PC-3 (cell line): ENCODE data around the gene PAN3. TPM values are rescaled to one million over a fixed set of nuclear protein-coding genes. Genes with fewer than 3 reads are reported as not detected.

Experiments
- ATAC-seq: fragments of 200-7000 bp; cut with Tn5 transposase; 2 replicates; pipeline ENCODE4 v1.9.1; 2020; ENCODE audit warnings: mild to moderate bottlenecking, moderate library complexity
- BruUV-seq: library from RNA; stranded (reverse); fragments of 400-500 nt; replicated peaks from 2 replicates; lab custom pipeline; 2021; lab: Mats Ljungman, UMichigan
- CTCF ChIA-PET: fragments of 300-600 bp; sonication (Branson Sonifier 250); formaldehyde crosslinking; loops from one replicate; lab custom pipeline; 2022; ENCODE audit warnings: antibody characterized with exemption; lab: Charles Lee
- POLR2A ChIA-PET: fragments of 300-600 bp; sonication (Branson Sonifier 250); formaldehyde crosslinking; loops from one replicate; lab custom pipeline; 2022; ENCODE audit warnings: antibody characterized with exemption; ENCODE audit not compliant: unreplicated experiment; lab: Charles Lee
- DNase-seq: peaks from one replicate; pipeline ENCODE4 v3.0.0-alpha.2; 2015
- H2AFZ ChIP-seq: fragments of 300-600 bp; sonication (generic); 2 replicates; pipeline ENCODE4 v1.6.0; 2016; ENCODE audit warnings: antibody characterized with exemption, low read length
- H3F3A ChIP-seq: fragments of 300-600 bp; sonication (generic); one replicate; pipeline ENCODE4 v1.6.0; 2017; ENCODE audit warnings: antibody characterized with exemption, low read length, control low read depth, mild to moderate bottlenecking; ENCODE audit not compliant: unreplicated experiment
- H3K27ac ChIP-seq: fragments of 300-600 bp; sonication (generic); 2 replicates; pipeline ENCODE4 v1.5.1; 2016; ENCODE audit warnings: mild to moderate bottlenecking, low read length
- H3K27me3 ChIP-seq: fragments of 300-600 bp; sonication (generic); 2 replicates; pipeline ENCODE4 v1.6.1; 2016; ENCODE audit warnings: low read length, mixed read lengths
- H3K36me3 ChIP-seq: fragments of 300-600 bp; sonication (generic); 2 replicates; pipeline ENCODE4 v1.6.1; 2016; ENCODE audit warnings: low read depth, mixed run types, low read length, mixed read lengths
- H3K4me1 ChIP-seq: fragments of 300-600 bp; sonication (generic); 2 replicates; pipeline ENCODE4 v1.5.1; 2016; ENCODE audit warnings: low read length; ENCODE audit not compliant: insufficient read depth
- H3K4me2 ChIP-seq: fragments of 300-600 bp; sonication (generic); 2 replicates; pipeline ENCODE4 v1.6.0; 2016; ENCODE audit warnings: low read length
- H3K4me3 ChIP-seq: fragments of 300-600 bp; sonication (generic); 2 replicates; pipeline ENCODE4 v1.5.1; 2016; ENCODE audit warnings: mild to moderate bottlenecking, low read length, mixed read lengths
- H3K79me2 ChIP-seq: fragments of 300-600 bp; sonication (generic); 2 replicates; pipeline ENCODE4 v1.6.1; 2017; ENCODE audit warnings: low read length, mixed read lengths
- H3K9ac ChIP-seq: fragments of 300-600 bp; sonication (generic); 2 replicates; pipeline ENCODE4 v1.6.0; 2016; ENCODE audit warnings: mild to moderate bottlenecking, low read length
- H3K9me2 ChIP-seq: fragments of 300-600 bp; sonication (generic); replicated peaks from 2 replicates; pipeline ENCODE4 v1.6.1; 2016; ENCODE audit warnings: mixed run types, low read length, mixed read lengths
- H3K9me3 ChIP-seq: fragments of 300-600 bp; sonication (generic); 2 replicates; pipeline ENCODE4 v1.6.1; 2016; ENCODE audit warnings: low read length, mixed read lengths
- H4K20me1 ChIP-seq: fragments of 300-600 bp; sonication (generic); 2 replicates; pipeline ENCODE4 v1.6.1; 2016; ENCODE audit warnings: low read length, mixed read lengths
- EZH2 ChIP-seq: fragments of 300-600 bp; sonication (generic); IDR thresholded peaks from one replicate; pipeline ENCODE4 v1.6.1; 2017; ENCODE audit warnings: antibody characterized with exemption, mild to moderate bottlenecking, low read length; ENCODE audit not compliant: unreplicated experiment
- EZH2phosphoT487 ChIP-seq: fragments of 300-600 bp; sonication (generic); IDR thresholded peaks from 2 replicates; pipeline ENCODE4 v1.6.1; 2018; ENCODE audit warnings: mild to moderate bottlenecking, antibody characterized with exemption, low read length, borderline replicate concordance
- intact Hi-C: fragments of 100-400 bp; cut with micrococcal nuclease; formaldehyde crosslinking; loops from 2 replicates; pipeline ENCODE4 v1.9.0; 2023
- total RNA-seq: library from RNA; depleted of rRNA; stranded (reverse); fragments of >200 nt; gene quantifications from 2 replicates; pipeline ENCODE4 v1.2.3, GENCODE V29; 2014
- TF ChIP-seq, protein P1 (sequence below): fragments of 300-600 bp; sonication (generic); conservative IDR thresholded peaks from 2 replicates; pipeline ENCODE4 v1.5.1; 2017; ENCODE audit warnings: antibody characterized with exemption, low read depth, mild to moderate bottlenecking, low read length

The PAN3 gene
- total RNA-seq, 1 experiment from 2014 or later, result 14.6 TPM

DNA sequence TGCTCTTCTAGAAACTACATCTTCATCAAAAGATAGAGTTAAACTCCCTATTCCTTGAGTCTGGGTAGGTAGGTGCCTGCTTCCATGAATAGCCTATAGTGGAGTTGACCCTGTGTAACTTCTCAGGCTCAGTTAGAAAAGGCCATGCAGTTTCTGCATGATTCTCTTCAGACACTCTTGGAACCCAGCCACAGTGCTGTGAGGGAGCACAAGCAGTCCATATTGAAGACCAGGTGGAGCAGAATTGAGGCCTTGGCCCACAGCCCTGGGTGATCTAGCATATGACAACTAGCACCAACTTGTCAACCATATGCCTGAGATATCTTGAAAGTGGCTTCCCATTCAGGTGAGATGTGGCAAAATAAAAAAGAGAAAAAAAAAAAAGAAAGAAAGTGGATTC lies 10.3 kb upstream of the PAN3 start:
- no TSS peak for BruUV-seq
- H3K36me3 ChIP-seq, result no peaks in the 10 kb centered on the region
- ChIA-PET POLR2A (no interaction called here), CTCF (no interaction called here)
- no peaks in the 10 kb centered on the region for H3K9me2 ChIP-seq
- no peak overlapping the region for H3K4me2 ChIP-seq
- no peak overlapping the region for H2AFZ ChIP-seq
- no peak overlapping the region for H3K9ac ChIP-seq
- ATAC-seq, result no peak
- H3K79me2 ChIP-seq, result no peaks in the 10 kb centered on the region
- no peaks in the 10 kb centered on the region for H3F3A ChIP-seq
- H3K27ac ChIP-seq, result no peak overlapping the region
- H4K20me1 ChIP-seq, result no peaks in the 10 kb centered on the region
- TF ChIP-seq EZH2, result no peak
- H3K9me3 ChIP-seq, result no peaks in the 10 kb centered on the region
- H3K27me3 ChIP-seq, result no peaks in the 10 kb centered on the region
- no peak overlapping the region for H3K4me3 ChIP-seq
- intact Hi-C loops, result no loop called here
- no peaks in the 10 kb centered on the region for H3K4me1 ChIP-seq
- no peak for DNase-seq

DNA sequence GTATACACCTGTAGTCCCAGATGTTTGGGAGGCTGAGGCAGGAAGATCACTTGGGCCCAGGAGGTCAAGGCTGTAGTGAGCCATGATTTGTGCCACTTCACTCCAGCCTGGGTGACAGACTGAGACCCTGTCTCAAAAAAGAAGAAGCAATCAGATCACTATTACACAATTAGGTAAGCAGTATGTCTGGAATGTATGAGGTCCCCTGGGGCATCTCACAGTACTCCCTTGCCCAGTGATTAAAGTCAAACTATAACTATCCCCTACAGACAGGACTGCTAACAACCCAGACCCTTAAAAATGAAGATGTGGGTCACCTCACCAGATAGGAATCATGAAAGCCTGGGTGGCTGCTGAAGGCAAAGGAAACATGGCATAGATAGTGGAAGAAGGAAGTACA lies 9.4 kb upstream of the PAN3 start:
- no peak for ATAC-seq
- no peak for DNase-seq
- BruUV-seq, result no TSS peak
- Histone ChIP-seq H4K20me1 (no peaks in the 10 kb centered on the region), H3K9me3 (no peaks in the 10 kb centered on the region), H3K4me1 (no peaks in the 10 kb centered on the region), H3F3A (no peaks in the 10 kb centered on the region), H3K9me2 (no peaks in the 10 kb centered on the region), H3K36me3 (no peaks in the 10 kb centered on the region), H3K4me2 (no peak overlapping the region), H3K4me3 (no peak overlapping the region), H2AFZ (no peak overlapping the region), H3K79me2 (no peaks in the 10 kb centered on the region), H3K27me3 (no peaks in the 10 kb centered on the region), H3K9ac (no peak overlapping the region), H3K27ac (no peak overlapping the region)
- CTCF ChIA-PET, result no interaction called here
- POLR2A ChIA-PET, result no interaction called here
- TF ChIP-seq EZH2phosphoT487 (no peak), EZH2 (no peak)
- TF ChIP-seq, protein P1, sequence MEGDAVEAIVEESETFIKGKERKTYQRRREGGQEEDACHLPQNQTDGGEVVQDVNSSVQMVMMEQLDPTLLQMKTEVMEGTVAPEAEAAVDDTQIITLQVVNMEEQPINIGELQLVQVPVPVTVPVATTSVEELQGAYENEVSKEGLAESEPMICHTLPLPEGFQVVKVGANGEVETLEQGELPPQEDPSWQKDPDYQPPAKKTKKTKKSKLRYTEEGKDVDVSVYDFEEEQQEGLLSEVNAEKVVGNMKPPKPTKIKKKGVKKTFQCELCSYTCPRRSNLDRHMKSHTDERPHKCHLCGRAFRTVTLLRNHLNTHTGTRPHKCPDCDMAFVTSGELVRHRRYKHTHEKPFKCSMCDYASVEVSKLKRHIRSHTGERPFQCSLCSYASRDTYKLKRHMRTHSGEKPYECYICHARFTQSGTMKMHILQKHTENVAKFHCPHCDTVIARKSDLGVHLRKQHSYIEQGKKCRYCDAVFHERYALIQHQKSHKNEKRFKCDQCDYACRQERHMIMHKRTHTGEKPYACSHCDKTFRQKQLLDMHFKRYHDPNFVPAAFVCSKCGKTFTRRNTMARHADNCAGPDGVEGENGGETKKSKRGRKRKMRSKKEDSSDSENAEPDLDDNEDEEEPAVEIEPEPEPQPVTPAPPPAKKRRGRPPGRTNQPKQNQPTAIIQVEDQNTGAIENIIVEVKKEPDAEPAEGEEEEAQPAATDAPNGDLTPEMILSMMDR, result no peak
- intact Hi-C loops, result no loop called here

DNA sequence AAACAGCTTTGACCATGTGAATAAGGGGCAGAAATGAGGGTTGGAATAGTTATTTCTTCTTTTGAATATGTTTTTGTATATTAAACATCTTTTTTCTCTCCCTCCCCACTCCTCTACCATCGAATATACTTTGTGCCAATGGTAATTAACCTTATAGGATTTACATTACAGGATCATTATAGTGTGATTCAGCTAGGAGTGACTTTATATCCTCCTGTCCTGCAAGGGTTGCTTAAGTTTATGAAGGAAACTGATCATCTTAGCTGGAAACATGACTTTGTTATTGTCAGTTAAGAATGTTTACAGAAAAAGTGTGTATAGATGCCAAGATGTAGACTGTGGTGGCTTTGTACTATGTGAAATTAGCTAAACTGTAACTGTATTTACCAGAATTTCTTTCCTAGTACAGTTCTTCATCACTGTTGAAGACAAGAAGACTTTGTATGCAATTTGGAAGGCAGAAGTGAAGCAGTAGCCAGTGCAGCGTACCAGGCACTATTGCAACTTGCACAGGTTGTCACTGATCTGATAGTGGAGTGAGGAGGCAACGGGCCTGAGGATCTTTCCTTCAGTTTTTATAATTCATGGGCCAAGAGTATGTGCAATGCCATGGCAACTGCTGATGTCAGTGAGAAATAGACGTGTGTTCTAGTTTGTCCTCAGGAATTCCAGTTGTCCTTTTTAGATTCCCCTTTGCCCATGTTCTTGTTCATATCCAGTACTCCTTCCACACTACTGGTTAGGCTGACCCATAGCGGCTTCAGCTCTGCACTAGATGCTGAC lies 8.2 kb upstream of the PAN3 start:
- POLR2A ChIA-PET, result interaction anchor here (0.6 kb wide), 1 partner anchor 14 kb away, joined by 5 read pairs; no protein-coding TSS in a partner anchor
- ATAC-seq, result no peak; the same call in 1 of the 2 replicates

More for the DNA sequence above, 8.2 kb upstream of the PAN3 start:
- no peak for DNase-seq
- Histone ChIP-seq H3K9me2 (no peaks in the 10 kb centered on the region), H3K4me3 (no peak overlapping the region), H3K9me3 (no peaks in the 10 kb centered on the region), H3K9ac (no peak overlapping the region), H3F3A (no peaks in the 10 kb centered on the region), H3K27ac (no peak overlapping the region), H3K36me3 (no peaks in the 10 kb centered on the region), H3K27me3 (no peaks in the 10 kb centered on the region), H4K20me1 (no peaks in the 10 kb centered on the region), H3K4me2 (no peak overlapping the region), H2AFZ (no peak overlapping the region), H3K79me2 (no peaks in the 10 kb centered on the region), H3K4me1 (no peaks in the 10 kb centered on the region)
- BruUV-seq, result no TSS peak
- CTCF ChIA-PET, result no interaction called here
- TF ChIP-seq EZH2phosphoT487, result no peak
- TF ChIP-seq, protein P1, result no peak
- intact Hi-C loops, result no loop called here
